GM12891 (cell line): Measurements from ENCODE around the gene CCDC24.
A peak's percentile ranks its signal among the peaks of the same experiment; 100 is the strongest.

Experiments used
- DNase-seq: peaks from one replicate; pipeline ENCODE4 v3.0.0; 2011; ENCODE audit warnings: low spot score; ENCODE audit not compliant: insufficient read length
- FAIRE-seq: peaks from 2 replicates; lab custom pipeline; 2011; peaks lifted over from hg19 to GRCh38; lab: Jason Lieb, UNC
- PAX5 ChIP-seq: IDR thresholded peaks from 2 replicates; pipeline ENCODE4 v1.6.1; 2011; ENCODE audit warnings: low read length, moderate library complexity, mild to moderate bottlenecking; ENCODE audit not compliant: insufficient read depth, severe bottlenecking
- POLR2A ChIP-seq: IDR thresholded peaks from 2 replicates; pipeline ENCODE4 v1.6.1; 2011; ENCODE audit warnings: low read depth, low read length, control low read depth
- POLR2AphosphoS5 ChIP-seq: IDR thresholded peaks from 2 replicates; pipeline ENCODE4 v1.6.1; 2011; ENCODE audit warnings: low read depth, low read length, control low read depth
- POU2F2 ChIP-seq: IDR thresholded peaks from 2 replicates; pipeline ENCODE4 v1.6.1; 2011; ENCODE audit warnings: low read depth, mild to moderate bottlenecking, control low read depth, low read length, moderate library complexity
- SPI1 ChIP-seq: IDR thresholded peaks from 2 replicates; pipeline ENCODE4 v1.6.1; 2011; ENCODE audit warnings: low read depth, low read length, control low read depth
- TAF1 ChIP-seq: IDR thresholded peaks from 2 replicates; pipeline ENCODE4 v1.6.1; 2011; ENCODE audit warnings: low read depth, low read length, control low read depth

The CCDC24 gene

DNA sequence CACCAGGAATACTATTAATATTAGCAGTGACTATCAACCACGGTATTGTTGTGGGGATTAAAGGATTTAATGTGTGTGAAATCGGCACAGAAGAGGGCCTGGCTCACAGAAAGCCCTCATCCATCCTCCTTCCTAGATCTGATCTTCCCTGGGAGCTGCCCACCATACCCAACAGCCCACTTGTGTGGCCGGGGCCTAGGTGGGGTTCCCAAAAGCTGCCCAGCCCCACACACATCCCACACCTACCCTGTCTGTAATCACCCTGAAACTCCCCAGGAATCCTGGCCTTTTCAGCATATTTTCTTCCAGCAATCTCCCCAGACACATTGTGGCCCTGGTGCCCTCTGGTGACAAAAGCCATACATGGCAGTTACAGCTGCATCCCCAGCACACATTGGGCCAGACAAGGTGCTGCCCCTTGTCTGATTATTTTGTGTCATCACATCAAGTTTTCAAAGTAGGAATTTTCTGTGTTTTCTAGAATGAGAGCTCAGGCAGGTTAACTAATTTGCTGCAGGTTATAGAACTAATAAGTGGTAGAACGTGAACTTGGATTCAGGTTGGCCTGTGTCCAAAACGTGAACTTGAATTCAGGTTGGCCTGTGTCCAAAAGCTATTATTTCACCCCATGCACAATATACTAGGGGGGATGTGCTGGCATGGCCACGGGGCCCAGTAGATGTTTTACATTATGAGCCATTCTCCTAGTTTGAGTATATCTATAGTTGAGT, 45.2 kb downstream of the CCDC24 start:
- no peak for DNase-seq
- no peak for TF ChIP-seq SPI1
- no peak for TF ChIP-seq TAF1
- no peak for TF ChIP-seq POLR2AphosphoS5
- TF ChIP-seq POU2F2 = no peak
- no peak for TF ChIP-seq PAX5
- TF ChIP-seq POLR2A = no peak

DNA sequence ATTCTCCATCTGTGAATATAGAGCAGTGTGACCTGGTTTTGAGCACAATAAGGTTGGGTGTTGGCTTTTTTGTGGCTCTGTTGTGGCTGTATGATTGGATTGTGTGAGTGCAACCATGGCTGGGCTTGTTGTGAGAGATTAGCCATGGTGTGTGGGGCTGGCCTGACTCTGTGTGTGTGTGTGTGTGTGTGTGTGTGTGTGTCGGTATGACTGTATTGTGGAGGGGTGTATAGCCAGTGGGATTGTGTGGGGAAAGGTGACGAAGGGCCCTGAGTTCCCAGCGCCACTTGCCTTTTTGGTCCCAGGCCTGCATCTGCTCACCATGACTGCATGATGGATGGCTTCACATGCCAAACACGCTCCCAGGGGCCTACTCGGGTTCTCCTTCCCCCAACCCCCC, 45.8 kb downstream of the CCDC24 start:
- TF ChIP-seq PAX5 (no peak), TAF1 (no peak), POU2F2 (no peak), POLR2A (no peak), SPI1 (no peak), POLR2AphosphoS5 (no peak)
- FAIRE-seq (no peak), DNase-seq (no peak)

More for the DNA sequence above, 45.2 kb downstream of the CCDC24 start:
- peak; percentile 93 for FAIRE-seq

DNA sequence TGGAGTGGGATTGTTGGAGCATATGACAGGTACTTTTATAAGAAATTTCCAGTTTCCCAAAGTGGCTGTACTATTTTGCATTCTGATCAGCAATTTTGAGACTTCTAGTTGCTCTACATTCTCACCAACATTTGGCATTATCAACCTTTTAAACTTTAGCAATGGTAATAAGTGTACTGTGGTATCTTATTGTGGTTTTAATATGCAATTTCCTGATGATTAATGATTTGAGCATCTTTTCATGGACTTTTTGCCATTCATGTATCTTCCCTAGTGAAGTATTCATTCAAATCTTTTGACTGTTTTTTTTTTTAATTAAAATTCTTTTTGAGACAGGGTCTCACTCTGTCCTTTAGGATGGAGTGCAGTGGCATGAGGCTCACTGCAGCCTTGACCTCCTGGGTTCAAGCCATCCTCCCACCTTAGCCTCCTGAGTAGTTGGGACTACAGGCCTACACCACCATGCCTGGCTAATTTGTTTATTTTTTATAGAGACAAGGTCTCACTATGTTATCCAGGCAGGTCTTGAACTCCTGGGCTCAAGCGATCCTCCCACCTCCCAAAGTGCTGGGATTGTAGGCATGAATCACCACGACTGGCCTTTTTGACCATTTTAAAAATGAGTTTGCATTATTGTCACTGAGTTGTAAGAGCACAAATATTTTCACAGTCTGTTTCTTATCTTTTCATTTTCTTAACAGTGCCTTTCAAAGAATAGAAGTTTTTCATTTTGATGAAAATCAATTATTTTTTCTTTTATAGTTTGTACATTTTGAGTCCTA, 47.7 kb downstream of the CCDC24 start:
- FAIRE-seq (no peak), DNase-seq (no peak)
- TF ChIP-seq POU2F2 (no peak), POLR2AphosphoS5 (no peak), PAX5 (no peak), POLR2A (no peak), SPI1 (no peak), TAF1 (no peak)

DNA sequence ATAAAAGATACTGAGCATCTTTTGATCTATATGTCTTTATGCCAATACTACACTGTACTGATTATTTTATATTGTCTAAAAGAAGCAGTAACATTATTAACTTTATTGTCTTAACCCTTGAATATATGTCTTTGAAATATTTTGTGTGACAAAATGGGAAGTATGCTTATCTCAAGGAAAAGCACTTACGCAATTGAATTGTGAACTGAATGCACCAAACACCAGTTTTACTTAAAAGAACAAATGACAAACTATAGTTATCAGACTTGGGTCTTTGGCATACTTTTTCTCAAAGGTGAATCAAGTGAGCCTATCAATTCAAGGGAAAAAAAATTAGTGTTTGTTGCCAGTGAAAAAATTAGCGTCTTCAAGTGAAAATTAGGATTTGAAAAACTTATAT, 49.0 kb downstream of the CCDC24 start:
- DNase-seq (no peak), FAIRE-seq (no peak)
- TF ChIP-seq POLR2AphosphoS5 (no peak), PAX5 (no peak), POLR2A (no peak), SPI1 (no peak), POU2F2 (no peak), TAF1 (no peak)

DNA sequence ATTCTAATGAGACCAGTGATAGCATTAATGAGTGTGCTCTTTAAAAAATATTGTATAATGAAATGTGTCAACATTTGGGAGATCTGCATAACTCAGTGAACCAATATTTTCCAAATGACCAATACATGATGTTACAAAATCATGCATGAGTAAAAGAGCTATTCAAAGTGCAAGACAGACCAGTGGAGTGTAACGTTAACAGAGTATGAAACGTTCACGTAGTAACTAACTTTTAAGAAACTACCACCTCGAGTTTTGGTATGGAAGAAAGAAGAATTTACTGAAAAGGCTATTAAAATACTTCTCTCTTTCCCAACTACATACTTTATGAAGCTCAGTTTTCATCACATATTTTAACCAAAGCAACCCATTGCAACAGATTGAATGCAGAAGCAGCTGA, 49.4 kb downstream of the CCDC24 start:
- DNase-seq (no peak), FAIRE-seq (peak; percentile 58)
- TF ChIP-seq POLR2A = no peak
- no peak for TF ChIP-seq POU2F2
- no peak for TF ChIP-seq SPI1
- no peak for TF ChIP-seq TAF1
- no peak for TF ChIP-seq POLR2AphosphoS5
- no peak for TF ChIP-seq PAX5

DNA sequence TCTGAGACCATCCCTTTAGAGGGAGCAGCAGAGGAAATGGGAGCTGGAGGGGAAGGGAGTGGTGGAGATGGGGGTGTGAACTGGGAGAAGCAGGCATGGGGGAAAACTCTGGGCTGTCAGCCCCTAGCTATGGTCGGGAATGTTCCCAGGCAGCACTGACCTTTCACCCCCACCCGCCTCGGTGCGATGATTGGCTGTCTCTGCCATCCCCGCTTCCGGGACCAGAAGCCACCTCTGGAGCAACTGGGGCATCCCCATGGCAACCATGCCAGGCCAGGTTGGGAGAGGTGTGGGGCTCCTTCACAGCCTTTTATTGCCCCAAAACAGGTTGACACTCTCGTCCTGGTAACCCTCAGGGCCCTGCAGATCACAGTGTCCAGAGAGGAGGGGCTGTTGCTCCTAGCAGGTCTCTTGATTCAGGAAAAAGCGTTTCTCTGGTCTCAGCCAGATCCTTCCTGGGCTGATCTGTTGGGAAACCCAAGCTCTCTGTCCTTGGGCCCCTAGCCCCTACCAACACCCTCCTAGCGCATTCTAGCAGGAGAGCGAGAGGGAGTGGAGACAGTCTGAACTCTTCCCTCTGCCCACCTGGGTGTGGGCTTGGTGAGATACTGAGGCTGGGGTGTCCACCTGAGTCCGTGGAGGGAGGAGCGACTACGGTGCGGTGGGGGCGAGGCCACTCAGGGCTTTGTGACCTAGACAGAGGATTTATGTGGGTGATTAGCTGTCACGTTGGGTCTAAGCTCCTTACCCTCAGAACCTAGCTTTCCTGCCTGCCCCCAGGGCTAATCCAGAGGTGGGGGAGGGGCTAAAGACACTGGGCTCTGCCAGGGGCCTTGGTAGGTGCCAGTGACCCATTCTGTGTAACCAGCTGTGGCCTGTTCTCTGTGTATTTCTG, 52.0 kb downstream of the CCDC24 start:
- FAIRE-seq (no peak), DNase-seq (no peak)
- no peak for TF ChIP-seq POU2F2
- TF ChIP-seq POLR2A = no peak
- TF ChIP-seq PAX5 = no peak
- TF ChIP-seq POLR2AphosphoS5 = no peak
- TF ChIP-seq SPI1 = no peak
- TF ChIP-seq TAF1 = no peak

DNA sequence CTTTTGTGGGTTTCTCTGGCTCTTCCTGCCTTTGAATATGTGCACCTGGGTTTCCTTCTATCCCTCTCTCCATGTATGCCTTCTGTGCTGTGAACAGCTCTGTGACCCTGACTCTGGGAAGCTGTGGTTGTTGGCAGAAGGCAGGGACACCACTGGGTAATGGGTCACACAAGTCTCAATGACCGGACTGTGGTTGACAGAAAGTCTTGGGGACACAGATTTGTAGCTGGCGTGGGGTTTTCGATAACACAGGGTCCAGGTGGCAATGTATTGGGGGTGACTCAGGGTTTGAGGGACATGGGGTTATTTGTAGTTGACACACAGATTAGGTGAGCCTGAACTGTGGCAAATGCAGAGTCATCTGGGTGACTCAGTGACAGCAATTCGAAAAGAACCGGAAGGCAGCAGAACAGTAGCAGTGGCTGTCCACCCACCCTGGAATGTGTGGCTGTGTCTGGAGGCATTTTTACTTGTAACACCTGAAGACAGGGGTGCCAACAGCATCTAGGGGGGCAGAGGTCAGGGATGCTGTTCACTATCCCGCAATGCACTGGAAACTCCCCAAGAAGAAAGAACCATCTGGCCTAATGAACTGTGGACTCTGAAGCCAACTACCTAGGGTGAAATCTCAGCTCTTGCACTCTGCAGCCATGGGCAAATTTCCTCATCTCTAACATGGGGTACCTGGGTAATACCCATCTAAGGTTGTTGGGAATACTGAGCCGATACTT, 52.8 kb downstream of the CCDC24 start:
- no peak for FAIRE-seq
- no peak for DNase-seq
- TF ChIP-seq POU2F2 (no peak), POLR2A (no peak), PAX5 (no peak), TAF1 (no peak), SPI1 (no peak), POLR2AphosphoS5 (no peak)

DNA sequence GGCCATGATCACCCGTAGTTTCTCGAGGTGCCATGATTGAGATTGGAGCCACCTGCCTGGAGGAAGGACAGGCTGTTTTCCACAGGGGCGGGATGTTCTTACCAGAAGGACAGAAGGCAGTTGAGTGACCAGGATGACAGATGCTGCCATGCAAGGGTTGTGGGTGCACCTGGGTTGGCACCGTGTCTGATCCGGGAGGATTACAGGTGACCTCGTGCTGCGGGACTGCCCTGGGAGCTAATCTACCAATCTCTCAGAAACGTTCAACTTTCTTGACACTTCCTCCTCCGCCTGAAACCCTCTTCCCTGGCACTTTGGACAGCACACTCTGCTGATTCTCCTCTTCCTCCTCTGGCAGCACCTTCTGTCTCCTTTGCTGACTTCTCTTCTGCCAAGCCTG, 53.7 kb downstream of the CCDC24 start:
- DNase-seq = no peak
- TF ChIP-seq POLR2AphosphoS5 (no peak), TAF1 (no peak)
- FAIRE-seq = no peak
